Measurements from ENCODE around the gene RAPGEF5.

- TF ChIP-seq, protein P1, sequence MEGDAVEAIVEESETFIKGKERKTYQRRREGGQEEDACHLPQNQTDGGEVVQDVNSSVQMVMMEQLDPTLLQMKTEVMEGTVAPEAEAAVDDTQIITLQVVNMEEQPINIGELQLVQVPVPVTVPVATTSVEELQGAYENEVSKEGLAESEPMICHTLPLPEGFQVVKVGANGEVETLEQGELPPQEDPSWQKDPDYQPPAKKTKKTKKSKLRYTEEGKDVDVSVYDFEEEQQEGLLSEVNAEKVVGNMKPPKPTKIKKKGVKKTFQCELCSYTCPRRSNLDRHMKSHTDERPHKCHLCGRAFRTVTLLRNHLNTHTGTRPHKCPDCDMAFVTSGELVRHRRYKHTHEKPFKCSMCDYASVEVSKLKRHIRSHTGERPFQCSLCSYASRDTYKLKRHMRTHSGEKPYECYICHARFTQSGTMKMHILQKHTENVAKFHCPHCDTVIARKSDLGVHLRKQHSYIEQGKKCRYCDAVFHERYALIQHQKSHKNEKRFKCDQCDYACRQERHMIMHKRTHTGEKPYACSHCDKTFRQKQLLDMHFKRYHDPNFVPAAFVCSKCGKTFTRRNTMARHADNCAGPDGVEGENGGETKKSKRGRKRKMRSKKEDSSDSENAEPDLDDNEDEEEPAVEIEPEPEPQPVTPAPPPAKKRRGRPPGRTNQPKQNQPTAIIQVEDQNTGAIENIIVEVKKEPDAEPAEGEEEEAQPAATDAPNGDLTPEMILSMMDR (IDR thresholded peaks at IDR 0.05 in 8 of 11, conservative IDR thresholded peaks at IDR 0.05 in 3 of 11): no peak
- no peak for TF ChIP-seq POLR2A (IDR thresholded peaks at IDR 0.05)
Observed at GRCh38 chr7:22380333-22380732, 23.4 kb upstream of the RAPGEF5 start.
